ENCODE measurements around the gene NISCH.
"Not testable (repeated sequence)": the region's sequence is repeated elsewhere in the genome, so short reads cannot be mapped to it uniquely, and the experiment has no call there.

The NISCH gene

DNA sequence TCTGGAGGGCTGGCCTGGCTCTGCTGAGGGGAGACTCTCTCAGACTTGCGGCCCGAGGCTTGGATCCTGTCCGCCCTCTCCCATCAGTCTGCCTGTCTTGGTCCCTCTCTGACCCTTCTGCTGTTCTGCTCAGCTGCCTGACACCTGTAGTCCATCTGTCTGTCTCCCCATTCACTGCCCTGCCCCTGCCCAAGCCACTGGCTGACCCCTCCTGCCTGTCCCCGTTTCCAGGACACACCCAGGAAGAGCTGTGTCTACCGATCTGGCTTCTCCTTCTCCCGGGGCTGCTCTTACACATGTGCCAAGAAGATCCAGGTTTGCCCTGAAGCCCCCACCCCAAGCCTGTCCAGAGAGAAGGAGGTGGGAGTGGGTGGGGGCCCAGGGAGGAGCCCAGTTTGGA, 59.8 kb downstream of the NISCH start:
- DNase-seq = no peak

GRCh38 chr3:52516509-52517195, 61.2 kb downstream of the NISCH start:
- no peak for DNase-seq

- no peak for DNase-seq
These were observed 62.7 kb downstream of the NISCH start for GRCh38 chr3:52517796-52518722.

- no peak for DNase-seq
These were observed 63.5 kb downstream of the NISCH start for GRCh38 chr3:52518723-52519444.

DNA sequence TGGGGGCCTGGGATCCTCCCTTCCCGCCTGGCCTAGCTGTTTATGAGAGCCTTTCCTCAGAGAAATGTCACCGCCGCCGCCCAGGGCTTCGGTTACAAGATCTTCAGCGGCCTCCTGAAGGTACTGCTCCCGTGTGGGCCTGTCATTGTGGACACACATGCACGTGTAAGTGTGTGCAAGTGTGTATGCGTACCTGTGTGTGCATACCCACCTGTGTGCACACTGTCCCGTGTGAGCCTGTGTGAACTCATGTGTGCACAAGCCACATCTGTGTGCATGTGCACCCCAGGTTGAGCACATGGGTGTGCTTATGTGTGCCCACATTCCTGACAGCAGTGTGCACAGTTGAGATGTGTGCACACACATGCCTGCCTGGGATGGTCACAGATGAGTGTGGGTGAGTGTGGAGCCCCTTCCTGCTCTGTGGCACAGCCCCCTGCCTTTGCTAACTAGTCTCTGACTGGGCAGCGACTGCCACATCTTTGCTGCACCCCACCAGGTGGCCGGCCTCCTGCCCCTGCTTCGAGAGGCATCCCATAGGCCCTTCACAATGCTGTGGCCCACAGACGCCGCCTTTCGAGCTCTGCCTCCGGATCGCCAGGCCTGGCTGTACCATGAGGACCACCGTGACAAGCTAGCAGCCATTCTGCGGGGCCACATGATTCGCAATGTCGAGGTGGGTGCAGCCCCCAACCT, 64.2 kb downstream of the NISCH start:
- no peak for DNase-seq

GRCh38 chr3:52520141-52520667, 64.8 kb downstream of the NISCH start:
- no peak for DNase-seq

DNA sequence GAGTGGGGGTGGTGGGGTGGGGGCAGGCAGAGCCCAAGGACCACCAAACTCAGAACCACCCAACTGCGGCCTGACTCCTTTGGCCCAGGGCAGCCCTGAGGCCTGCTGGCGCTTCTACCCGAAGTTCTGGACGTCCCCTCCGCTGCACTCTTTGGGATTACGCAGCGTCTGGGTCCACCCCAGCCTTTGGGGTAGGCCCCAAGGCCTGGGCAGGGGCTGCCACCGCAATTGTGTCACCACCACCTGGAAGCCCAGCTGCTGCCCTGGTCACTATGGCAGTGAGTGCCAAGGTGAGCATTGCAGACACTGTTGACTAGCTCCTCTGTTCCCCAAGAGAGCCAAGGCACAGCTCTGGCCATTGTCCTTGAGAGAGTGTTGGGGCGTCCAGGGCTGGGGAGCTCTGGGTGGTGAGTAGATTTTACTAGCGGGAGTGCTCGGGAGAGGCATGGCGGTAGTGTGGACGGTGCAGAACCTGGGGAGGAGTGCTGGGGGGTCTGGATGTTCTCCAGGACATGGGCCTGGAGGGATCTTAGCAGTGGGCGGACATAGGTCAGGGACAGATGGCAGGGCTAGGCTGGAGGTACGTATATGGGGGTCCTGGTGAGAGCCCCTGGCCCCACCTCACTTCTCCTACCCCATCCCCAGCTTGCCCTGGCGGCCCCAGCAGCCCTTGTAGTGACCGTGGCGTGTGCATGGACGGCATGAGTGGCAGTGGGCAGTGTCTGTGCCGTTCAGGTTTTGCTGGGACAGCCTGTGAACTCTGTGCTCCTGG, 65.5 kb downstream of the NISCH start:
- DNase-seq = no peak

DNA sequence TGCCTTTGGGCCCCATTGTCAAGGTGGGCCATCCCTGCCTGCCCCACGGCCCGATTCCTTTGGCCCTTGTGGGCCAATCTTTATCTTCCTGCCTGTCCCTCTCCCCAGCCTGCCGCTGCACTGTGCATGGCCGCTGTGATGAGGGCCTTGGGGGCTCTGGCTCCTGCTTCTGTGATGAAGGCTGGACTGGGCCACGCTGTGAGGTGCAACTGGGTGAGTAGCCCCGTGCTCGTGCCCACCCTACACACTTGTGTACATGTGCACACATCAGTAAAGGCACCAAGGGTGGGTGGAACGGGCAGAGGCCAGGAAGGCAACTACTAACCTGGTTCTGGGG, 66.1 kb downstream of the NISCH start:
- DNase-seq = no peak

- no peak for DNase-seq
These were observed 66.7 kb downstream of the NISCH start for GRCh38 chr3:52521881-52522650.

GRCh38 chr3:52522651-52523251, 67.3 kb downstream of the NISCH start:
- no peak for DNase-seq

DNA sequence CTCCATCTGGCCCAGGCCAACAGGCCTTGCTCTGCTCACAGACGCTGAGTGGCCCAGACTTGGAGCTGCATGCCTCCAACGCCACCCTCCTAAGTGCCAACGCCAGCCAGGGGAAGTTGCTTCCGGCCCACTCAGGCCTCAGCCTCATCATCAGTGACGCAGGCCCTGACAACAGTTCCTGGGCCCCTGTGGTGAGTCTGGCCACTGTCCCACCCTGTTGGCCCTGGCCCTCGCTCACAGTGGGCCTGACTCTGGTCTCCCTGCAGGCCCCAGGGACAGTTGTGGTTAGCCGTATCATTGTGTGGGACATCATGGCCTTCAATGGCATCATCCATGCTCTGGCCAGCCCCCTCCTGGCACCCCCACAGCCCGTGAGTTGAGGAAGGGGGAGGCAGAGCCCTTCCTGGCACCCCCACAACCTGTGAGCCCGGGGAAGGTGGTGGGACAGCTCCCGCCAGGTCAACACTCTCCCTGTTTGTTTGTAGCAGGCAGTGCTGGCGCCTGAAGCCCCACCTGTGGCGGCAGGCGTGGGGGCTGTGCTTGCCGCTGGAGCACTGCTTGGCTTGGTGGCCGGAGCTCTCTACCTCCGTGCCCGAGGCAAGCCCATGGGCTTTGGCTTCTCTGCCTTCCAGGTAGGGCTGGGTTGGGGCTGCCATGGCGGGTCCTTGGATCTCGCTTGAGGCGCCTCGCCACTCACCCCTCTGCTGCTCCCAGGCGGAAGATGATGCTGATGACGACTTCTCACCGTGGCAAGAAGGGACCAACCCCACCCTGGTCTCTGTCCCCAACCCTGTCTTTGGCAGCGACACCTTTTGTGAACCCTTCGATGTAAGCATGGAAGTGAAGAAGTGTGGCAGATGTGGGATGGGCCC, 68.2 kb downstream of the NISCH start:
- no peak for DNase-seq

GRCh38 chr3:52524258-52524751, 68.9 kb downstream of the NISCH start:
- no peak for DNase-seq

DNA sequence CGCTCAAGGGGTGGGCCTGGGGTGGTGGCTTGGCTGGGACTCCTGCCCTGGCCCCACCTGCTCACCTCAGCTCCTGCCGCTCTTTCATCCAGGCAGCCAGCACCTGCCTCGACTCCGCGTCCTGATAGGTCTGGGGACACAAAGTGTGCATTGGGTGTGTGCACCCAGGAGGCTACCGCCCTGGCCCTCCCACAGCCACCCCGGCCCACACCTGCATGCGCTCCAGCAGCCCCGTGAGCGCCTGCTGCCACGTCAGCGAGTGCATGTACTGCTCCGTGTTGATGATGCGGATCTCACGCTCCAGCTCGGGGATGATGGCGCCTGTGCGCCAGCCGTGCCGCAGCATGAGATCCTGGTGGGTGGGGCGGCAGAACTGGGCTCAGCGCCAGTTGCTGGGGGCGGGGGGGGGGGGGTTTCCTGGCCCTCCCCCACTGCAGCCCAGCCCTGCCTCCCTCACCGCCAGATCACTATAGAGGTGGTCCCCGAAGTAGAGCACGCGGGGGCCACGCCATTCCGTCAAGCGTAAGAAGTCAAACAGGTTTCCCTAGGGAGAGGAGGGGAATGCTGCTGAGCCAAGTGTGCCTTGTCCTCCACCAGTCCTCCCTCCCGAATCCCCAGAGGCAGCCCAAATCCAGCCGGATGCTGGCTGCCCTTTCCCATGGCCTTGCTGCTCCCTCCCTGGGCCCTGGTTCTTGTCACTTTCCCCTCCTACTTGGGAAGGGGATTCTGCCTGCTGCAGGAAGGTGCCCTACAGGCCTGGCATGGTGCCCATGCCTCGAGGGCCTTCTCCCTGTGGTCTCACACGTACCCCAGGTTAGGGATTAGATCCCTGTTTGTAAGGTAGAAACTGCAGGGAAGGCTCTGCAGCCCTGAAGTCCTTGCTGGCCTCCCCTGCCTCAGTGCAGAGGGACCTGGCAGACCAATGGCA, 69.6 kb downstream of the NISCH start:
- DNase-seq = no peak

- DNase-seq = no peak
These were observed 70.5 kb downstream of the NISCH start for GRCh38 chr3:52525680-52526561.

GRCh38 chr3:52526671-52527038, 71.3 kb downstream of the NISCH start:
- not testable (repeated sequence) for DNase-seq

GRCh38 chr3:52527039-52527731, 71.8 kb downstream of the NISCH start:
- DNase-seq = no peak
